HG03135 (cell line): ENCODE measurements around the gene OR8D1.
"Not testable (repeated sequence)": the region's sequence is repeated elsewhere in the genome, so short reads cannot be mapped to it uniquely, and the experiment has no call there.

Experiments
- ATAC-seq: cut with Tn5 transposase; IDR thresholded peaks from one replicate; pipeline ENCODE4 v1.9.1; 2021; ENCODE audit warnings: mild to moderate bottlenecking, moderate library complexity; ENCODE audit not compliant: unreplicated experiment

Gene OR8D1

DNA sequence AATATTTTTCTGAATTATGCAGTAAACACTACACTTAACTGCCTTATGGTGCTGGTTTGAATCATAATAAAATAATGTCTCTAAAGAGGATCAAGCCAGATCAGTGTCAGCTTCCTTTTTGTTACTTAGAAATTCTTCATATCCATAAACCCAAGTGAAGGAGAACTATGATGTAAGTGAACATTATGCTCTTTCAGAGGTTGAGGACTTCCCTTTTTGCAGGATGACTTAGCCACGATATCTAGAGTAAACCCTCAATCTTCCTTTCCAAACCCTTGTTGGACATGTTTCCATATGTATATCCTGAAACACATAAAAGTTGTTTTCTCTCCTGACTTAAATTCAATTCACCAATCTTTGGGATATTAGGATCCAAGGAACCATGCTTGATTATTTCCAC lies 19.1 kb downstream of the OR8D1 start:
- ATAC-seq, result no peak

DNA sequence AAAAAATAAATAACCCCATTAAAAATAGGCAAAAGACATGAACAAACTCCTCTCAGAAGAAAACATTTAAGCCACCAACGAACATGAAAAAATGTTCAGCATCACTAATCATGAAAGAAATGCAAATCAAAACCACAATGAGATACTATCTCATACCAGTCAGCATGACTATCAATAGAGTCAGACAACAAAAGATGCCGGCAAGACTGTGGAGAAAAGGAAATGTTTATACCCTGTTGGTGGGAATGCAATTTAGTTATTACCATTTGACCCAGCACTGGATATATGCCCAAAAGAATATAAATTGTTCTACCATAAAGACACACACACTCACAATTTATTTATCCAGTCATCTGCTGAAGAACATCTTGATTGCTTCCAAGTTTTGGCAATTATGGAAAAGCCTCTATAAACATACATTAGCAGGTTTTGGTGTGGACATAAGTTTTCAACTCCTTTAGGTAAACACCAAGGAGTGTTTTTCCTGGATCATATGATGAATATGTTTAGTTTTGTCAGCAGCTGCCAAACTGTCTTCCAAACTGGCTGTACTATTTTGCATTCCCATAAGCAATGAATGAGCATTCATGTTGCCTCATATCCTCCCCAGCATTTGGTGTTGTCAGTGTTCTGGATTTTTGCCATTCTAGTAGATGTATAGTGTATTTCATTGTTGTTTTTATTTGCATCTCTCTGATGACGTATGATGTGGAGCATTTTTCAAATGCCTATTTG lies 28.0 kb downstream of the OR8D1 start:
- ATAC-seq, result no peak

DNA sequence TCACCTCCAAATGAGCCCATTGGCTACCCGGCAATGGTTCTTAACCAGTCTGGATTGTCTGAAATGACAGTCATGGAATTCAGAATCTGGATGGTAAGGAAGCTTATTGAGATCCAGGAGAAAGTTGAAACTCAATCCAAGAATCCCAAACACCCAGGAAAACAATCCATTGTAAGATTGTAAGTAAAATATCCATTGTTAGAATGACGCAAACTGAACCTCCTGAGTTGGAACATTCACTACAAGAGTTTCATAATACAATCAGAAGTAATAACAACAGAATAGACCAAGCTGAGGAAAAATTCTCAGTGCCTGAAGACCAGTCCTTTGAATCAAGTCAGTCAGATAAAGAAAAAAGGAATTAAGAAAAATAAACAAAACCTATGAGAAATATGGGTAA lies 35.5 kb downstream of the OR8D1 start:
- no peak for ATAC-seq

DNA sequence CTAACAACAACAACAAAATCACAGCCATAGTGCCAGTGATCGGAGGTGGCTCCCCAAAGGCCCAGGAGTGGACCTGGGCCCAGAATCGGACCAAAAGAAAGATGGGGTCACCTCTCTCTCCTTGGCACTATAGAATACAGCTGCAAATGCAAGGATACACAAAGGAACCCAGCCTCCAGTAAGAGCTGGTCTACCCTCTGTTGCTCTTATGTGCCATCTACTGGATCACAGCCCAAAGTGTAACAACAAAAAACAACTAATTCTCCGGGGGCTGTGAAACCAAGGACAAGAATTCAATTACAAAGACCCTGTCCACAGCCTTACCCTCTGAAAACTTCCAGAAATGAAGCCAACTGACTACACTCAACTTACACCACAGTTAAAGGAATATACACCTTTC lies 35.9 kb downstream of the OR8D1 start:
- ATAC-seq, result no peak

DNA sequence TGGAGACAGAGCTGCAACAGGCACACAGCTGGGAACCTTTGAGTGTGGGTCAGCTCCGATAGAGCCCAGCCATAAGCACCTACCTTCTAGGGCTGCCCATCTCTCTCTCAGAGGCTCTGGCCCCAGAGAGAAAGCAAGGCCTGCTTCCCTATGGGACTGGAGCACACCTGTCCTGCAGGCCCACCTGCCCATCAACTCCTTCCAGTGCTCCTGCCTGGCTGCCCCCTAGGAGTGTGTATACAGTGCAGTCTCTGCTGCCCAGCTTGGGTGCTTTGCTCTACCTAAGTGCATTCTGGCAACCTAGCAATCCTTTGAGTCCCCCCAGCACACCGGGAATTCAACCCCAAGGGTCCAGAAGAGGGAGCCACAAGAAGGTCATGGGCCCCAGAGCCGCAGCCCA lies 36.5 kb downstream of the OR8D1 start:
- no peak for ATAC-seq

DNA sequence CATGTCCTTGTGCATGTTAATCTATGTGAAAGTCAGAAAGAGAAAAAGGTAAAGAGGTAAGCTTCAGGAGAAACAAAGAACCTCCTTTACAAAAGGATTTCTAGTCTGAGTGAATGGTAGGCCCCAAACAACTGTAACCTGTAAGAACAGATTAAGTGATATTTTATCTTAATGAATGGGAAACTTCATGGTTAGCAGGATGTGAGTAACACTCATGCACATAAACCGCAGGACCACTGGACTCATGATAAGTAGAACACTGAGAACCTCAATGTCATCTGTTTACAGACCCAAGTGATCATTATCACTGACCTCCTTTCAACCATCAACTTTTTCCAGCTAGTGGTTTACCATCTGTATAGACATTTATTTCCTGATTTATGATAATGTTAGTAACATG lies 37.7 kb downstream of the OR8D1 start:
- no peak for ATAC-seq

DNA sequence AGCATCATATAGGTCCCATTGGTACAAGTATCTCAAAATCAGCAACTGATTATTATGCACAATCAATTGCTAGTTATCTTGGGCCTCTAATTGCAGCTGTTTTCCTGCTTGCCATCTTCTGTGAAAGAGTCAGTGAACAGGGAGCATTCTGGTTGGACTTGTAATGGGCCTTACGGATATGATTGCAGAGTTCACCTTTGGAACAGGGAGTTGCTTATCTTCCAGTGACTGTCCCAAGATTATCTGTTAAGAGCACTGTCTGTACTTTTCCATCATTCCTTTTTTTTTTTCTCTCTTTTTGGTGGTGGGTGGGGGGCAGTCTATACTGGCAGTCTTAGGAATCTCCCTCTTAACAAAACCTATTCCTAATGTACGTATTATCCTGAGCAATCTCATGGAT lies 39.7 kb downstream of the OR8D1 start:
- ATAC-seq, result no peak

DNA sequence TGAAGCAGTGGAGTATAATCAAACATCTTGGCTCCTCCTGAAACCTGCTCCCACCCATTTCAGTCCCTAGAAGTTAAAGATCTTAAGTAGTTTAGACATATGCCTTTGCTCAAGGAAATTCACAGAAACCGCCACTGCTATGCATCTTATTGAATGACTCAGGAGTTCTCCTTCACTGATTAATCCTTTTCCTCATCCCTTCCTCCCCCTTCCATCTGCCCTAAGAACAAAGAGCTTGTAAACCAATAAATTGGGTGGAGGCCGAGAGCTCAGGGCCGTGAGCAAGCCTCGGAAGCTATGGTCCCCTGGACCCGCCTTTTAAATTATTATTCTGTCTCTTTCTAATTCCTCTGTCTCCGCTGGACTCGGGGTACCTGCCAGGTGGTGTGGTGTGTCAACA lies 42.9 kb downstream of the OR8D1 start:
- not testable (repeated sequence) for ATAC-seq

DNA sequence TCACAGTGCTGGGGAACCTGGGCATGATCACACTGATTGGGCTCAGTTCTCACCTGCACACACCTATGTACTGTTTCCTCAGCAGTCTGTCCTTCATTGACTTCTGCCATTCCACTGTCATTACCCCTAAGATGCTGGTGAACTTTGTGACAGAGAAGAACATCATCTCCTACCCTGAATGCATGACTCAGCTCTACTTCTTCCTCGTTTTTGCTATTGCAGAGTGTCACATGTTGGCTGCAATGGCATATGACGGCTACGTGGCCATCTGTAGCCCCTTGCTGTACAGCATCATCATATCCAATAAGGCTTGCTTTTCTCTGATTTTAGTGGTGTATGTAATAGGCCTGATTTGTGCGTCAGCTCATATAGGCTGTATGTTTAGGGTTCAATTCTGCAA lies 48.7 kb downstream of the OR8D1 start:
- ATAC-seq, result not testable (repeated sequence)

DNA sequence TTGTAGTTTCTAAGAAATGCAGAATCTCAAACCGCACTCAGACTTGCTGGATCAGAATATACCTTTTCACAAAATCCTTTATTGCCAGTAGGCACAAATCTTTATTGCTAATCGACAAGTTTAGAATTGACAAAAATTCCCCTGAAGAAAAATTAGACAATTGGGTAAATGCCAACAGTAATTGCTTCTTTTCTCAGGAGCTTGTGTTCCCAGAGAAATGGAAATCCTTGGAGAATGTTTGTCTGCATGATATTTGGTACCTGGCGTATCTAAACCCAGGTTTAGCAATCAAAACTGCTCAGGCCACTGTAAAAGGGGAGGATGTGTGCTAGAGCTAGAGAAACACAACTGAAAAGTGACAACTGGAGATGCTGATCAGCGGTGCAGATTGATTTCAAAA lies 57.7 kb downstream of the OR8D1 start, which contains the start of gene OR8G5:
Gene OR8G5, plus strand, starts transcription at position 301 of the 400 bp plus-strand sequence. CDS start 8,556 bp downstream, outside the sequence.
- no peak for ATAC-seq
